NOMO-1 treated with DMSO at 0.1 percent for 48 hours (cell line): Measurements from ENCODE around the gene CDC42BPB.

Source experiments
- DNase-seq: peaks from one replicate; lab custom pipeline; 2025; ENCODE audit not compliant: unreplicated experiment; lab: John Stamatoyannopoulos, UW

The CDC42BPB gene

DNA sequence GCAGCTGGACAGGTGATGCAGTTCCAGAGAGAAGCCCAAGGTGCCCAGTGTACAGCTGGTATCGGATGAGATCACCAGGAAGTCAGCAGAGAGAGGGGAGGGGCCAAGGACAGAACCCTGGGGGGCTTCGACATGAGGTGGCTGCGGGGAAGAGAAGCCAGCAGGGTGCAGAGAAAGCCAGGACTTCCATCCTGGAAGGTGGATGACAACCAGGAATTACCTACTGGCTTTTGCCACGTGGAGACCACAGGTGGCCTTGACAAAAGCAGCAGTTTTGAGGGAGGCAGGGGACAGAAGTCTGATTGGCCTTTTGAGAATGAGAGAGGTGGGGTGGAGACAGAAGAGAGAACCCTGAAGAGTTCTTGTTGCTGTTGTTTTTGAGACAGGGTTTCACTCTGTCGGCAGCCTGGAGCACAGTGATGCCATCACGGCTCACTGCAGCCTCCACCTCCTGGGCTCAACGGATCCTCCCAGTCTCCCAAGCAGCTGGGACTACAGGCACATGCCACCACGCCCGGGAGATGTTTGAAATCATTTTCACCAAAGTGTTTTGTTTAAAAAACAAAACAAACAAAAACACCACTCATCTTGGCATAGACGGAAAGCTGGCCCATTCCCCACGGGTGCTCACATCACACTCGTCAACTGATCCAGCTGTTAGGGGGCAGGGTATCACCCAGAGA, 35.2 kb downstream of the CDC42BPB start:
- no peak for DNase-seq

DNA sequence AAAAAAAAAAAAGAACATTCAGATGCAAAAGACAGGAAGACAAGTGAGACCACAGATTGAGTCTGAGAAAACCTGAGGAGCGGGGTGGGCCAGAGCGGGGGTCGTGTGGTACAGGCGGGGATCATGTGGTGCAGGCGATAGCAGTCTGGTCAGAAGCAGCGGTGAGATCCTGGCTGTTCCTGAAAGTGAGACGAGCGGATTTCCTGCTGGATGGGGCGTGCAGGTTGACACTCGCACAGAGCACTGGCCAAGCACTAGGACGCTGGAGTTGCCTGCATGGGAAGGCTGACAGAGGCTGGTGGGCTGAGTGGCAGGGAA, 35.7 kb downstream of the CDC42BPB start:
- DNase-seq, result no peak

DNA sequence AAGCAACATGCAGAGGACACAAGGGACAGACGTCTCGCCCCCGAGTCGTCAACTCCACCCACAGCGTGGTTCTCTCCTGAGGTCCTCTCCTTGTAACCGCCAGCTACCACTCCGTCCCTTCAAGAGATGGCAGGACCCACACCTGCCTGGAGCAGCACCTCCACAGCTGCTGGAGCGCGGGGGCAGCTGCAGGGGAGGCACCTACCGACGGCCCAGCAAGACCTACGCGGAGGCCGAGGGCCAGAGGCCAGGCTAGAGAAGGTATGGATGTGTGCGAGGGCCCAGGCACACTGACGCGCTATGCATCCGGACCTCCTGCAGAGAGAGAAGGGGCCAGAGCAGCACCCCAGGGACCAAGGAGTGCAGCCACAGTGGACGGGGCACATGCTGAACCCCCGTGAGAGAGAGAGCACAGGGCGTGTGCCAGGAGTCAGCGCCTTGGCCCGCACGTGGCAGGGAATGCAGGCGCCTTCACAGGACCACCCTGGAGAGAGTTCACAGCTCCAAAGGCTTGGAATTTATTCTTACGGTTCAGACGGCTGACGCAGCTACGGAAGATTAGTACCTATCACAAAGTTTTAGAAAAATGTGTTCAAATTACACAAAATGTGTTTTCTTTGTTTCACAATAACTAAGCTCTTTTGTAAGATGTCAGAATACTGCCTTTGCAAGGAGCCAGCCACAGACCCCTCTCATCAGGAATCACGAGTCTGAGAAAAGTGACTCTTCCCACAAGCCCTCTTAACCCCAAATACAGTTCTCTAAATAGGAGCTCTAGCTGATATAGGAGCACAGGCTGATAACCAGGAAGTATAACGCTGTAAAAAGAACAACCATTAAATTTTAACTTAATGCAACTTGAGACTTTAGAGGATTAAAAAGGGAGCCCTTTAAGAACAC, 36.8 kb downstream of the CDC42BPB start:
- DNase-seq, result no peak

DNA sequence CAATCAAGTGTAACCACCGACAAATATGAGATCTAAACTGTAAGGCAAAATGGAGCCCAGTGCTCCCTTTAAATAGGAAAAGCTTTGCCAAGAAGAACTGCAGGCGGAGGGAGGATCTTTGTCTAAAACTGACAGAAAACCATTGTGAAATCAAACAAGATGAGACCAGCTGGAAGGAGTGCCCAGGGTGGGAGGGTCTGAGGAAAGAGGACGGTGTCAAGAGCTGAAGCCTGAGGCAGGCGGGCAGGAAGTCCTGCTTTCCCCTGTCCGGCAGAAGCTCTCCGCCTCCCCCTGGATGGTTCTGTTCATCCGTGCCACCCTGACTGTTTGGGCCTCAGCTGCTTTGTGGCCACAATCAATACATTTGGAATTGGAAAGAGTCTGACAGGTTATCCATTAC, 37.5 kb downstream of the CDC42BPB start:
- no peak for DNase-seq

DNA sequence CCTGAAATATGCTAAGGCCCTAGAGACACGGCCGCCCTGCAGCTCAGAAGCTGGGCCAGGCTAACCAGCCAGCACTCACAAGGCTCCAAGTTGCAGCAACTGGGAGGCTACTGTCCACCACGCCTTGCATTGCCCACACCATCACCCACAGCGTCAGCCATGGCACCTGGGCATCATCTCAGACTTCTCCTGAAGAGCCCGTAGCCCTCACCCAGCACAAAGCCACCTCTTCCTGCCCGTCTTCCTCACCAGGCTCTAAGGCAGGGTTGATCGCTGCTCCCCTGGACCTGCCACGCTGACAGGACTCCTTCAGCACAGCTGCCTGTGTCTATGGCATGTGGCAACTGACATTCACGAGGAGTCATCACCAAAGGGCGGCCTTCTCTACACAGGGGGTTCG, 38.1 kb downstream of the CDC42BPB start:
- DNase-seq, result no peak

DNA sequence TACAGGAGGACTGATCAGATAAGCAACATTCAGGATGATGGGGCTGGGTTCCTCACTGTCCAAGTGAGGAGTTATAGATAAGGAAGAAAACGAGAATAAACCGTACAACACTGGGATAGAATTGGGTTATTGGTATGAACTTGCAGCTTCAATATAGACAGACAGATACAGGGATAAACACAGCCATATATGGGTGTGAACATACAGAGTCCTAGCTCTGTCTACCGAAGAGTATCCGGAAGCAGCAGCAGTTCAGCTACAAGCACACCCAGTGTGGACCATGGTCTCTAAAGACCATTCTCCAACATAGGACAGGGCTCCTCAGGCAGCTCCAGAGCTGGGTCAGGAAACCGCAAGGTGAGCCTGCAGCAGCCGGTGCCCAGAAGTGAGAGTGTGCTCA, 40.8 kb downstream of the CDC42BPB start:
- no peak for DNase-seq

DNA sequence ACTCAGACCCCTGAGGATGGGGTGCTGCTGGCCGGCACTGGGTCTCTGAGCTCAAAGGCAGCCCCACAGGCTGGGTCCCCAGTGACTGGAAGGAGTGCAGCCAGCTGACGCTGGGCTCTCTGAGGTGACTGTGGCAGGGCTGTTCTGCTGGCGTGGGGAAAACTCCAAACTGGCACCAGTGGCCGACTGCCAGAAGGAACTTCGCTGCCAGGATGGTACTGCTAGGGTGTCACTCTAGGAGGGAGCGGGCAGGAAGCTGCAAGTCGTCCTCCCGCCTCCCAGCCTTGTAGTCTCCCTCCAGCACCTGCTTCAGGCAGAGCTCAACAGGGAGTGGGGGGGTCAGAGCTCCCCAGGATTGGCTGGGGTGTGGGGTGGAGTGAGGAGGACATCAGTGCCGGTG, 41.3 kb downstream of the CDC42BPB start:
- DNase-seq, result no peak

DNA sequence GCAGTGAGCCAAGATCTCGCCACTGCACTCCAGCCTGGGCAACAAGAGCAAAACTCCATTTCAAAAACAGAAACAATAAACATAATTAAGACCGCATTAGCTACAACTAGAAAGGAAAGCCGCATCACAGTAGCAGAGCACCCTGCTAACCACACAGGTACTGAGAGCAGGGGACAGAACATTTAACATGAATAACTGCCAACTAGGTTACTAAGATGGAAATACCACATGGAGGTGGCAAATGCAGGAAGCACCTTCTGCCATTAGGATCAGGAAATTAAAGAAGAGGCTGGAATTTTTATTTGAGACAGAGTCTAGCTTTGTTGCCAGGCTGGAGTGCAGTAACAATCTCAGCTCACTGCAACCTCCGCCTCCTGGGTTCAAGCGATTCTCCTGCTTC, 41.9 kb downstream of the CDC42BPB start:
- DNase-seq, result no peak

DNA sequence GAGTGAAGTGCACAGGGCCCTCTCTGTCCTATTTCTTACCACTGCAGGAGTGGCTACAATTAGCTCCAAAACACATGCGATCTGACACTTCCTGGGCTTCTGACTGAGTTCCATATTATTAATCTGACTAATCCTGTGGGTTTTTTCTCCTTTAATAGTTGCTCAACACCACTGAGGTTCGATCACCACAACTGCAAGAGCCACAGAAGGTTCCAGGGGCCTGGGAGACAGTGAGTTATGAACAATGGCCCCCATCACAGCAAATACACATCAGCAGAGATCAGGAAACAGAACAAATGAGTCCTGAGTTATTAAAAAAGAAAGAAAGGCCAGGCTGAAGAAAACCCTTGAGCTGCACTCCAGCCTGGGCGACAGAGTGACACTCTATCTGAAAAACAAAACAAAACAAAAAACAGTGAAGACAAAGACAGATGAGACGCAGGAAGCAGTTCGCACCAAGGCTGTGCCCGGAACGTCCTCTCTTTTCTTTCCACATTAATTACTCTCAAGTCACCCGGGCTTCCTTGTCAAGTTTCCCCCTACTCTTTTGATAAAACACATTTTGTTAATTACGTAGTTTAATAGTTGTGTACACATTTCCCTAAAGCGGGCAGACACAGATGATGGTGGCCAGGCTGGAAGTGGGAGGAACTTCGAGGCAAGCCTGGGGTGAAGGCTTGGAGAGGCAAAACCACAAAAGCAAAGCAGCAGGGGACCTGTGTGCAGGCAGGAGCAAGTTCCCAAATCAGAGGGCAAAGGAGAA, 42.7 kb downstream of the CDC42BPB start:
- DNase-seq, result no peak

DNA sequence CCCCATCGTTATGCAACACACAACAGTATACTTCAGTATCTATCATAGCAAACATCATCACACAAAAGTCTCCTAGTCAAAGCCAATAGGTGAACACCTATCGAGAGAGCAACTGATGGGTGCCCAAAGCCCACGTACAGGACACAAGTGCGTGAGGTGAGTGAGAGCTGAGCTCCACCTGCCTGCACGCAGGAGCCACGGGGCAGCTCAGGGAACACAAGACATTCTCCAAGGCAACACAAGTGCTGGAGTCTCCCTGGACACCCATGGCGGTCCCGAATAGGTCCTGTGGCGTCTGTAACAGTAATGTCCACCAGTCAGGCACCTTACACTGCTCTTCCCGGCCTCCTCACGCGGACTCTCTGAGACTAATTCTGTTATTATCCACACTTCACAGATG, 44.3 kb downstream of the CDC42BPB start:
- DNase-seq, result no peak

DNA sequence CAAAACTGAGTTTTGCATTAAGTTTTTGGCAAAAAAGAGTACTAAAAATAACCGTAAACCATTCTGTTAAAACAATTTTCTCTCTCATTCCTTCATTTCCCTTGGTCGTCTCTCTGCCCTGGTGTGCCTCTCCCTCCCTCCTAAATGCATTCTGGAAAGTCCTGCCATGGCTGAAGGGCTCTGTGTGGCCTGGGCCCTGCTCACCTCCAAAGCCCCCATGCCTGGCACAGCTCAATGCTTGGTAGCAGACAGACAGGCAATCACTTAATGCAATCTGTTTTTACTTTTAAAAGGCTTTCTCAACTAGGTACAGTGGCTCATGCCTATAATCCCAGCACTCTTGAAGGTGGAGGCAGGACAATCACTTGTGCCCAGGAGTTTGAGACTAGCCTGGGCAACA, 47.8 kb downstream of the CDC42BPB start:
- no peak for DNase-seq

DNA sequence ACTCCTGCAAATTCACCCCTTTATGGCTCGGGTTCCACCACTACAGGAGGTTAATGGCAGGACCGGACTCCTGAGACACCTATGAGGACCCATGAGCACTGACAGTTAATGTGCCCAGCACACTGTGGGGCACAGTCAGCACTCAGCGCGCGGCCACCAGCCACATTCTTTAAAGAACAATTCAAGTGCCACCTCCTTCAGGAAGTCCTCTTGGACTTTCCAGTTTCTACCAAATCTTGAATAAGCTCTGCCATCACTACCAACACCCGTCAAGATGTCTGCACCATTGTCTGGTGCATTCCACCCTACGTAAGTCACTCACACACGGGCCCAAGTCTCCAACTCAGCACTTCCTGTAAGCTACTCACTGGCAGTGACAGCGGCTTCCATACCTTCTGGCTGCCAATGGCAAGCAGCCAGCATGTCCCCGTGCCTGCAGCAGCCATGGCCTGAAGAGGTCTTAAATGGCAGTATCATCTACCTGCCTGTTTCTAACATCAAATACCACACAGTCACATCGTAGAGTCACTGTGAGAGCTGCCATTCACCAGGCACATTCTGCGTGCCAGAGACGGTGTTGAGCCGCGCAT, 48.5 kb downstream of the CDC42BPB start:
- DNase-seq, result no peak

DNA sequence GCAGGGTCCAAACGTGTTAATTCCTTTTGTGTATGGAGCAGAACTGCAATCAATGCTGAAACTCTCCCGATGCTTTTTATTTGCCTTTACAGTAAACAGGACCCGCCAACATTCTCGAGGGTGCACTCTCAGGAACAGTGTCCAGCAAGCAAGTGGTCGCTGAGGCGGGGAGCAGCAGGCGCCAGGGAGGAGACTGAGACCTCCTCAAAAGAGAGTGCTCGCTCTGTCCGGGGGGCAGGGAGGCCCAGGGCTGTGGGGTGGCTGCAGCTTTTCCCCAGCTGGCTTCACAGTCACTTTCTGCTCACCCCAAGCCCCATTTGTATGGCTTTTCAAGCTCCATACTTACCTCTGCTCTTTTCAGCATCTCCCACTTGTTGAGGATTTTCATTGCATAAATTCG, 49.2 kb downstream of the CDC42BPB start:
- no peak for DNase-seq

DNA sequence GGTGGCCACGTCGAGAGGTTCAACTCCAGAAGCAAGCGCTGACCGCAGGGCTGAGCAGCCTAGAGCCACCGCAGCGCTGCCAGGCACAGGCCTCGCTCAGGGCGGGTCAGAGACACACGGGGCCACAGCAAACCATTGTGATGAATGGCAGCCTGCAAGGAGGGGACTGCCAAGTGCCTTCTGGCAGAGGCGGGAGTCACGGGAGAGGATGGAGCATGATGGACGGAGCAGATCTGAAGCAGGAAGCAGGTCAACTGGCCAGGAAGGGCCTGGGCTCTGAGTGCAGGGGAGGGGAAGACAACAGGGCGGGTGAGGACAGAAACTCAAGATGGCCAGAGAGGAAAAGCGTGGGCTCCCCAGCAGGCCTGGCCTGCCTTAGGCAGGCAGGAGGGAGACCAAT, 49.8 kb downstream of the CDC42BPB start:
- no peak for DNase-seq

DNA sequence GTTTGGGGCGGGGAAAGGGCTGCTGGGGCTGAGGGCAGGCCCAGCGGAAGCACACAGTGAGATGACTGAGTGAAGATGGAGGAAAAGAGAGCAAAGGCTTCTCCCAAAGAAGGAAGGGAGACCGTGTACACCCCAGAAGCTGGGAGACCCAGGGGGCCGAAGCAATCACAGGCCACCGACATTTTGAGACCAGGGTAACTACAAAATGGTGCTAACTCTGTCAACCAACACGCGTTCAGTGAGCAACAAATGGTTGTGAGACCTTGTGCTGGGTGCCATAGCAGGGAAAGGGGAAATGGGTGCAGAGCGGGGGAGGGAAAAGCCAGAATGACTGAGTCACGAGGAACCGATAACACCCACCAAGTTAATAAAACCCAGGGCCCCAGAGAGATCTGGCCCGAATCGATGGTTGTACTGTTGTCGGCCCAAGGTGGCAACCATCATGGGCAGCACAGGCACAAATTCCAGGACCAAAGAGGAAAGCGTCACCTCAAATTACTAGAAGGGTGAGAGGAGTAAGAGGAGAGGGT, 50.3 kb downstream of the CDC42BPB start:
- no peak for DNase-seq

DNA sequence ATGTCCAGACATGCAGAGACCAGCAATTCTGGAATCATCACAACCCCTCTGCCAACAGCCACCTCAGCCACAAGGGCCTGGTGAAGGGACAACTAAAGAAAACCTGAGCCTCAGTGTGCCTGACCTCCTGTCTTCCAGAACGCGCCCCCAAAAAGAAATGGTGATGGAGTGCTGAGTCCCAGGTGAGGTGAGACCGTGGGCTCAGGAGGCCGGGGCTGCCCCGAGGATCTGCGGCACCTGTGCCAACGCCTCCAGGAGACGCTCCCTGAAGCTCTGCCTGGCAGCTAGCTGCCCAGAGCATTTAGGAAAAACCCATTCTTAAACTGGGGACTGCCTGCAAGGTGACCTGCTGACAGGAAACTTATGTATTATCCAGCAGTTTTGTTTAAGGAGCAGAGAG, 51.2 kb downstream of the CDC42BPB start:
- no peak for DNase-seq

DNA sequence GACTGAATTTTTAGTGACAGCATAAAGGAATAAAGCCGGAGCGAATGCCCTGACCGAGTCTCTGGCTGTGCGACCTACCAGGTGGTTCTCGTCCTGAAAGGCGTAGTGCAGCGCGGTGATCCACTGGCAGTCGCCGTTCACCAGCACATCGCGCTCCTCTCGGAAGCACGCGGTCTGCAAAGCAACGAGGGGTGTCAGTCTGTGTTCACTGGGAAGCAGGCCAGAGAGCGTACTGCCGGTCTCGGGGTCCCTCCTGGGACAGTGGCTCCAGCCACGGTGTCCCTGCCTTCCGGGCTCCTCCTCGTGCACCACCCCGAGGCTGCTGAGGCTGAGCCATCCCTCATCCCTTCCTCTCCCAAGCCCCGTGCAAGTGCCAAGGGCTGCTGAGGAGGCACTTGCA, 53.5 kb downstream of the CDC42BPB start:
- no peak for DNase-seq

DNA sequence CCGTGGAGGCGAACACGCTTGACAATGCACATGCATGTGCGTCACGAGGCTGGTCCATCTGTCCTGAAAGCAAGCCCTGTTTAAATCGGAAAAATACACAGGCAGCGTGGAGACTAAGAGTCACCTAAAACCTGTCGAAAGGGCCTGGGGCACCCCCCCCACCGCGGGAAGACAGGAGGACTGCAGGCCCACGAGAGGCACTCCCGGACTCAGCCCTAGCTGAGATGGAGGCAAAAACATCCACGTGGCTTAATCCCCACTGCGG, 54.1 kb downstream of the CDC42BPB start:
- no peak for DNase-seq

DNA sequence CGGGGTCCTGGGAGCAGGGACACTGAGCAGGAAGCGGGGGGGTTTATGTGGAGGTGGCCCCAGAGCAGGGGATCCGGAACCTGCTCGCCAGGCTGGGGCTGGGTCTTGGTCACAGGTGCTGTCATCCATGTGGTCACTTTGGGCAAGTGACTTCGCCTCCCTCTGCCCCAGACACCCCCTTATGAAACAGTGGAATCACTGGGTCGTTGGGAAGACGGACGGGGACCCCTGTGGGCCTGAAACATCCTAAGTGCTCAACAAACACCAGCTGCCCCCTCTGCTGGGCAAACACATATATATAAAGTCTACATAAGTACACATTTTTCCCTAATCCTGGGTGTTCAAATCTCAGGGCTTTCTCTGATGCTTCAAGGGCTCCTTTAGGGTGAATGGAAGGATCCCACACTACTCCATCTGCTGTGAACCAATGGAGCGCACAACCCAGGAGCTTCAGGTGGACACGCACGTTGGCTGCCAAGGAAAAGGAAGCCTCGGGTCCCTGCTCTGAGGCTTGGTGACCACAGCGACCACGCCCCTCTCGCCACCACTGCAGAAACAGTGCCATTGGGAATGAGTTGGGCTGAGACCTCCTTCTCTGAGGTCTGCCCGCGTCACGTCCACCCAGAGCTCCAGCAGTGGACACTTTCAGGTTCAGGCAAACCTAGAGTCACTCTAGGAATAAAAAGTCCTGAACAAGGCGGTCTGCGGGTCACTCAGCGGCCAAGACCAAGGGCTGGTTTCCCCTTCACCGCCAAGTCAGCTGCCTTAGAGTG, 54.6 kb downstream of the CDC42BPB start:
- DNase-seq, result no peak

DNA sequence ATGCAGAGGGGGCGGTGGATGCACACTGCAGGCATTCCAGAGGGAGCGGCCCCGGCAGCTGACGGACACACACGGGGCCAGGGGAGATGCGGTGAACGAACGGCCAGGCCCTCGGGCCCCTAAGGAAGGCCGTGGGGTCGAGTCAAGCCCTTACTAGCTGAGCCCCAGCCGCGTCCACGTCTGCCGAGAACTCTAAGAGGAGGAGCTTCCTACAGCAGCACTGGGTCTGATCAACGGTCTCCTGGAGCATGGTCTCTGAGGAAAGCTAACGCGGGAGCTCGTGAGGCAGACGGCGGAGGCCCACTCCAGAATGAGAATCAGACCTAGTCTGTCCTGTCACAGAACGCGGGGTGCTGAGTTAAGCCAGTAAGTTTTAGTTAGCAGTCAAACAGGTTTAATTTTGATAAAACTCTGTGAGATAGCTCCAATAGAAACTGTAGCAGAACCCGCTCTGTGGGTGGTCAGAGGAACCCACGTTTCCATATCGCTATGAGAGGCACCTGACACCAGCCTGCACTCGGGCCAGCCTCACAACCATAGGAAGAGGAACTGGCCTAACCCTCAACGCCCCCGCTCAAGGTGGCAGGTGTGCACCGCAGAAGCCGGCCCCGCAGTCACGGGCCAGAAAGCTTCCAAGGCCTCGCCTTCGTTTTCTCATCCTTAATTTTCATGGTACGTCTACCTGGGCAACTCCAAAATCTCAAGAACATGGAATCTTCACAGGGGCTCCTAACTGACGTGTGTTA, 55.5 kb downstream of the CDC42BPB start:
- DNase-seq, result no peak
